Measurements from ENCODE around the gene RAMP1. TPM values are rescaled to one million over a fixed set of nuclear protein-coding genes. Genes with fewer than 3 reads are reported as not detected.

The RAMP1 gene
- total RNA-seq, 1 experiment from 2014 or later, result 23.4 TPM

DNA sequence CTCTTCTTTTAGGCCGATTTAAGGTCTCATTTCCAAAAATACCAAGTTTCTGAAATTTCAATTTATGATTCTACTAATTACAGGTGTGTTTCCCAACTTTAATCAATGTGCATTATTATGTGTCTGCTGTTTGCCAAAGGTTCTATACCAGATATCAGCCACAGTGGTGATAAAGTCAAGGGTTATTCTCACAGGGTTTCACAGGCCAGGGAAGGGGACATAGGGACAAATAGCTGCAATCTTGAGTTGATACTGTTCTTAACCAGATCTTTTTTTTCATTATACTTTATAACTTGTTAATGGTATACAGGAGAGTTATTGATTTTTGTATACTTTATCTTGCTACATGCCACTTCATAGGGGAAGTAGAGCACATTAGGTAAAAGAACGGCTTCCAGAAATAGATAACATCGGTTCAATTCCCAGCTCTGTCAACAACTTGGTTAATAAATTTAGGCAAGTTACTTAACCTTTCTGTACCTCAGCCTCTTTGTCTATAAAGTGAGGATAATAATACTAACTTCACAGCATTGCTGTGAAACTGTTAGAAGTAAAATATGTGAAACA is 31.9 kb upstream of the RAMP1 start:
- Histone ChIP-seq H3K27me3 (ENCODE audit: insufficient read depth, low read length) (no peaks in the 10 kb centered on the region), H3K9me2 (ENCODE audit: insufficient read depth) (no peaks in the 10 kb centered on the region), H3K79me2 (ENCODE audit: insufficient read depth, low read length) (no peaks in the 10 kb centered on the region), H4K20me1 (ENCODE audit: insufficient read depth) (no peaks in the 10 kb centered on the region), H3K9ac (ENCODE audit: low read length) (no peak overlapping the region), H3K9me3 (ENCODE audit: control insufficient read depth in 1 of 2, insufficient read depth in 1 of 2, low read depth in 1 of 2, low read length in 2 of 2) (no peaks in the 10 kb centered on the region), H3K4me1 (ENCODE audit: control insufficient read depth in 1 of 2, insufficient read depth in 2 of 2, low read length in 2 of 2) (no peaks in the 10 kb centered on the region), H3K27ac (ENCODE audit: low read depth, low read length) (no peak overlapping the region), H3K4me3 (replicated peaks in 1 of 2; ENCODE audit: low read depth in 1 of 2, low read length in 2 of 2) (no peak overlapping the region), H3K36me3 (ENCODE audit: control insufficient read depth in 1 of 2, insufficient read depth in 2 of 2, low read length in 2 of 2) (no peaks in the 10 kb centered on the region), H2AFZ (ENCODE audit: low read depth, low read length, poor library complexity, severe bottlenecking) (no peak overlapping the region), H3K4me2 (ENCODE audit: low read length) (no peak overlapping the region)
- CTCF ChIA-PET, result no interaction called here
- no TSS peak for BruUV-seq (replicated peaks)
- RAD21 ChIA-PET (ENCODE audit: low non-redundant PET in 1 of 2, low total read pairs in 2 of 2, uncharacterized antibody in 2 of 2, unreplicated experiment in 2 of 2), result no interaction called here
- intact Hi-C loops (cut with micrococcal nuclease), result no loop called here
- ATAC-seq, result no peak
- POLR2A ChIA-PET, result no interaction called here
- no peak for DNase-seq (ENCODE audit: low read depth, low spot score)
- TF ChIP-seq, protein P1, sequence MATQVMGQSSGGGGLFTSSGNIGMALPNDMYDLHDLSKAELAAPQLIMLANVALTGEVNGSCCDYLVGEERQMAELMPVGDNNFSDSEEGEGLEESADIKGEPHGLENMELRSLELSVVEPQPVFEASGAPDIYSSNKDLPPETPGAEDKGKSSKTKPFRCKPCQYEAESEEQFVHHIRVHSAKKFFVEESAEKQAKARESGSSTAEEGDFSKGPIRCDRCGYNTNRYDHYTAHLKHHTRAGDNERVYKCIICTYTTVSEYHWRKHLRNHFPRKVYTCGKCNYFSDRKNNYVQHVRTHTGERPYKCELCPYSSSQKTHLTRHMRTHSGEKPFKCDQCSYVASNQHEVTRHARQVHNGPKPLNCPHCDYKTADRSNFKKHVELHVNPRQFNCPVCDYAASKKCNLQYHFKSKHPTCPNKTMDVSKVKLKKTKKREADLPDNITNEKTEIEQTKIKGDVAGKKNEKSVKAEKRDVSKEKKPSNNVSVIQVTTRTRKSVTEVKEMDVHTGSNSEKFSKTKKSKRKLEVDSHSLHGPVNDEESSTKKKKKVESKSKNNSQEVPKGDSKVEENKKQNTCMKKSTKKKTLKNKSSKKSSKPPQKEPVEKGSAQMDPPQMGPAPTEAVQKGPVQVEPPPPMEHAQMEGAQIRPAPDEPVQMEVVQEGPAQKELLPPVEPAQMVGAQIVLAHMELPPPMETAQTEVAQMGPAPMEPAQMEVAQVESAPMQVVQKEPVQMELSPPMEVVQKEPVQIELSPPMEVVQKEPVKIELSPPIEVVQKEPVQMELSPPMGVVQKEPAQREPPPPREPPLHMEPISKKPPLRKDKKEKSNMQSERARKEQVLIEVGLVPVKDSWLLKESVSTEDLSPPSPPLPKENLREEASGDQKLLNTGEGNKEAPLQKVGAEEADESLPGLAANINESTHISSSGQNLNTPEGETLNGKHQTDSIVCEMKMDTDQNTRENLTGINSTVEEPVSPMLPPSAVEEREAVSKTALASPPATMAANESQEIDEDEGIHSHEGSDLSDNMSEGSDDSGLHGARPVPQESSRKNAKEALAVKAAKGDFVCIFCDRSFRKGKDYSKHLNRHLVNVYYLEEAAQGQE (IDR thresholded peaks at IDR 0.05; ENCODE audit: low read depth), result no peak
- no peak for TF ChIP-seq YY1 (IDR thresholded peaks at IDR 0.05; ENCODE audit: extremely low read depth, insufficient replicate concordance, low read depth, low read length)
- TF ChIP-seq EGR1 (IDR thresholded peaks at IDR 0.05; ENCODE audit: low read depth), result no peak
- TF ChIP-seq CBX3 (IDR thresholded peaks at IDR 0.05; ENCODE audit: low read depth), result no peak
- TF ChIP-seq ELF1 (IDR thresholded peaks at IDR 0.05; ENCODE audit: borderline replicate concordance, low read depth), result no peak
- TF ChIP-seq, protein P2, sequence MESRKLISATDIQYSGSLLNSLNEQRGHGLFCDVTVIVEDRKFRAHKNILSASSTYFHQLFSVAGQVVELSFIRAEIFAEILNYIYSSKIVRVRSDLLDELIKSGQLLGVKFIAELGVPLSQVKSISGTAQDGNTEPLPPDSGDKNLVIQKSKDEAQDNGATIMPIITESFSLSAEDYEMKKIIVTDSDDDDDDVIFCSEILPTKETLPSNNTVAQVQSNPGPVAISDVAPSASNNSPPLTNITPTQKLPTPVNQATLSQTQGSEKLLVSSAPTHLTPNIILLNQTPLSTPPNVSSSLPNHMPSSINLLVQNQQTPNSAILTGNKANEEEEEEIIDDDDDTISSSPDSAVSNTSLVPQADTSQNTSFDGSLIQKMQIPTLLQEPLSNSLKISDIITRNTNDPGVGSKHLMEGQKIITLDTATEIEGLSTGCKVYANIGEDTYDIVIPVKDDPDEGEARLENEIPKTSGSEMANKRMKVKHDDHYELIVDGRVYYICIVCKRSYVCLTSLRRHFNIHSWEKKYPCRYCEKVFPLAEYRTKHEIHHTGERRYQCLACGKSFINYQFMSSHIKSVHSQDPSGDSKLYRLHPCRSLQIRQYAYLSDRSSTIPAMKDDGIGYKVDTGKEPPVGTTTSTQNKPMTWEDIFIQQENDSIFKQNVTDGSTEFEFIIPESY (IDR thresholded peaks at IDR 0.05; ENCODE audit: extremely low read depth, insufficient replicate concordance, low read length), result no peak
- TF ChIP-seq POLR2AphosphoS5 (IDR thresholded peaks at IDR 0.05; ENCODE audit: low read depth, low read length), result no peak
- TF ChIP-seq SP1 (IDR thresholded peaks at IDR 0.05; ENCODE audit: low read depth), result no peak
- TF ChIP-seq EZH2 (IDR thresholded peaks at IDR 0.05), result no peak
- no peak for TF ChIP-seq RAD21 (IDR thresholded peaks at IDR 0.05; ENCODE audit: low read depth)
- no peak for TF ChIP-seq CEBPB (IDR thresholded peaks at IDR 0.05; ENCODE audit: low read depth)
- TF ChIP-seq SIN3A (IDR thresholded peaks at IDR 0.05; ENCODE audit: low read depth), result no peak
- no peak for TF ChIP-seq EZH2phosphoT487 (IDR thresholded peaks at IDR 0.05; ENCODE audit: borderline replicate concordance)
- no peak for TF ChIP-seq FOSL1 (IDR thresholded peaks at IDR 0.05; ENCODE audit: low read depth)
- TF ChIP-seq, protein P3, sequence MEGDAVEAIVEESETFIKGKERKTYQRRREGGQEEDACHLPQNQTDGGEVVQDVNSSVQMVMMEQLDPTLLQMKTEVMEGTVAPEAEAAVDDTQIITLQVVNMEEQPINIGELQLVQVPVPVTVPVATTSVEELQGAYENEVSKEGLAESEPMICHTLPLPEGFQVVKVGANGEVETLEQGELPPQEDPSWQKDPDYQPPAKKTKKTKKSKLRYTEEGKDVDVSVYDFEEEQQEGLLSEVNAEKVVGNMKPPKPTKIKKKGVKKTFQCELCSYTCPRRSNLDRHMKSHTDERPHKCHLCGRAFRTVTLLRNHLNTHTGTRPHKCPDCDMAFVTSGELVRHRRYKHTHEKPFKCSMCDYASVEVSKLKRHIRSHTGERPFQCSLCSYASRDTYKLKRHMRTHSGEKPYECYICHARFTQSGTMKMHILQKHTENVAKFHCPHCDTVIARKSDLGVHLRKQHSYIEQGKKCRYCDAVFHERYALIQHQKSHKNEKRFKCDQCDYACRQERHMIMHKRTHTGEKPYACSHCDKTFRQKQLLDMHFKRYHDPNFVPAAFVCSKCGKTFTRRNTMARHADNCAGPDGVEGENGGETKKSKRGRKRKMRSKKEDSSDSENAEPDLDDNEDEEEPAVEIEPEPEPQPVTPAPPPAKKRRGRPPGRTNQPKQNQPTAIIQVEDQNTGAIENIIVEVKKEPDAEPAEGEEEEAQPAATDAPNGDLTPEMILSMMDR (IDR thresholded peaks at IDR 0.05 in 2 of 3, conservative IDR thresholded peaks at IDR 0.05 in 1 of 3; ENCODE audit: borderline replicate concordance in 1 of 3, insufficient read depth in 1 of 3, low read depth in 2 of 3, low read length in 2 of 3), result no peak
- TF ChIP-seq ZNF274 (IDR thresholded peaks at IDR 0.05; ENCODE audit: low read depth, low read length), result no peak
- TF ChIP-seq, protein P4, sequence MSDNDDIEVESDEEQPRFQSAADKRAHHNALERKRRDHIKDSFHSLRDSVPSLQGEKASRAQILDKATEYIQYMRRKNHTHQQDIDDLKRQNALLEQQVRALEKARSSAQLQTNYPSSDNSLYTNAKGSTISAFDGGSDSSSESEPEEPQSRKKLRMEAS (IDR thresholded peaks at IDR 0.05), result no peak
